HepG2 (cell line): ENCODE results near the gene CFAP97. TPM values are rescaled to one million over a fixed set of nuclear protein-coding genes. Genes with fewer than 3 reads are reported as not detected.
A peak's percentile ranks its signal among the peaks of the same experiment; 100 is the strongest.

Experiments
- ATF5 ChIP-seq: sonication (generic); formaldehyde crosslinking; IDR thresholded peaks from 2 replicates; pipeline ENCODE4 v1.4.0; 2020; ENCODE audit warnings: mild to moderate bottlenecking, low read depth, missing genetic modification reagents
- CREB1 ChIP-seq, 2 experiments: fragments of 450-650 bp in 1 of 2; IDR thresholded peaks; 2 replicates each; pipeline ENCODE4 v1.6.1; 2016 to 2017; ENCODE audit warnings: control low read depth in 1 of 2, mild to moderate bottlenecking in 1 of 2, missing compliant biosample characterization in 1 of 2, missing genetic modification characterization in 1 of 2
- DNMT1 ChIP-seq: sonication (generic); formaldehyde crosslinking; IDR thresholded peaks from 2 replicates; pipeline ENCODE4 v1.5.1; 2020; ENCODE audit warnings: mild to moderate bottlenecking, missing genetic modification reagents
- FOSL2 ChIP-seq: sonication (generic); formaldehyde crosslinking; IDR thresholded peaks from 2 replicates; pipeline ENCODE4 v1.4.0; 2020; ENCODE audit warnings: missing genetic modification reagents
- HOXA5 ChIP-seq: sonication (generic); formaldehyde crosslinking; IDR thresholded peaks from 2 replicates; pipeline ENCODE4 v1.4.0; 2020; ENCODE audit warnings: missing genetic modification reagents
- NCOA1 ChIP-seq: sonication (generic); formaldehyde crosslinking; IDR thresholded peaks from 2 replicates; pipeline ENCODE4 v1.9.0; 2021; ENCODE audit warnings: missing genetic modification reagents
- NR2F6 ChIP-seq, 2 experiments: IDR thresholded peaks; 2 replicates each; pipeline ENCODE4 v1.6.1; 2016; ENCODE audit warnings: antibody characterized with exemption in 1 of 2, mild to moderate bottlenecking in 1 of 2
- POGK ChIP-seq: sonication (generic); formaldehyde crosslinking; conservative IDR thresholded peaks from 2 replicates; pipeline ENCODE4 v1.8.0; 2022; ENCODE audit warnings: mild to moderate bottlenecking, moderate library complexity, missing genetic modification reagents
- RARA ChIP-seq: IDR thresholded peaks from 2 replicates; pipeline ENCODE4 v1.6.1; 2016; ENCODE audit warnings: missing genetic modification reagents, missing compliant biosample characterization
- RBM39 ChIP-seq: fragments of 200-400 bp; formaldehyde crosslinking; IDR thresholded peaks from one replicate; pipeline ENCODE4 v1.6.1; 2018; ENCODE audit warnings: antibody characterized with exemption, mild to moderate bottlenecking, low read depth, low read length; ENCODE audit not compliant: poor library complexity, severe bottlenecking
- RERE ChIP-seq: IDR thresholded peaks from 2 replicates; pipeline ENCODE4 v1.6.1; 2016; ENCODE audit warnings: low read depth, missing genetic modification reagents, missing compliant biosample characterization
- SIX4 ChIP-seq: sonication (generic); formaldehyde crosslinking; IDR thresholded peaks from 2 replicates; pipeline ENCODE4 v1.4.0; 2020; ENCODE audit warnings: missing genetic modification reagents
- ZFP1 ChIP-seq: IDR thresholded peaks from 2 replicates; pipeline ENCODE4 v1.6.1; 2016
- ZFP82 ChIP-seq: sonication (generic); formaldehyde crosslinking; IDR thresholded peaks from 2 replicates; pipeline ENCODE4 v1.5.1; 2020; ENCODE audit warnings: mild to moderate bottlenecking, missing genetic modification reagents, borderline replicate concordance
- ZNF430 ChIP-seq: sonication (generic); formaldehyde crosslinking; IDR thresholded peaks from 2 replicates; pipeline ENCODE4 v1.9.0; 2021; ENCODE audit warnings: mild to moderate bottlenecking, missing genetic modification reagents
- ZNF468 ChIP-seq: sonication (generic); formaldehyde crosslinking; IDR thresholded peaks from 2 replicates; pipeline ENCODE4 v1.8.0; 2022; ENCODE audit warnings: mild to moderate bottlenecking, moderate library complexity, missing genetic modification reagents
- ZNF691 ChIP-seq: sonication (generic); formaldehyde crosslinking; IDR thresholded peaks from 2 replicates; pipeline ENCODE4 v1.4.0; 2020; ENCODE audit warnings: missing genetic modification reagents, low read depth, mild to moderate bottlenecking, borderline replicate concordance
- ZNF724P ChIP-seq: sonication (generic); formaldehyde crosslinking; IDR thresholded peaks from 2 replicates; pipeline ENCODE4 v1.8.0; 2022; ENCODE audit warnings: missing genetic modification reagents, borderline replicate concordance
- ZNF782 ChIP-seq: sonication (generic); formaldehyde crosslinking; IDR thresholded peaks from 2 replicates; pipeline ENCODE4 v1.4.0; 2020; ENCODE audit warnings: missing genetic modification reagents, mild to moderate bottlenecking, borderline replicate concordance
- ZSCAN25 ChIP-seq: sonication (generic); formaldehyde crosslinking; IDR thresholded peaks from 2 replicates; pipeline ENCODE4 v1.8.0; 2022; ENCODE audit warnings: mild to moderate bottlenecking, missing genetic modification reagents
- polyA plus RNA-seq, 8 experiments: library from polyadenylated mRNA; depleted of rRNA in 3 of 8; stranded (reverse) in 7 of 8; unstranded in 1 of 8; fragments of >200 nt; fragmentation: Illumina TruSeq in 4 of 8; extraction: Trizol in 4 of 8; gene quantifications; 2 replicates each; pipeline versions ENCODE4 v1.2.1 to v1.2.3, GENCODE V29; 2011 to 2016; ENCODE audit warnings: low read depth in 4 of 8, missing spikeins in 1 of 8, mixed read lengths in 1 of 8; ENCODE audit not compliant: insufficient read depth in 1 of 8
- total RNA-seq, 5 experiments: library from RNA; depleted of rRNA; stranded (reverse); fragments of >200 nt; fragmentation: Illumina TruSeq; extraction: Trizol; gene quantifications; 2 replicates each; pipeline ENCODE4 v1.2.3, GENCODE V29; 2016; ENCODE audit warnings: low read depth in 1 of 5

The CFAP97 gene
- total and polyA plus RNA-seq, 2 of the 13 experiments (the other 11 are each of a cell fraction or from before 2014, with no cell fraction given): 32.1 to 44.4 TPM

GRCh38 chr4:185127021-185127925, 76.5 kb downstream of the CFAP97 start (continued):
- TF ChIP-seq RERE (CRISPR knock-in tag) (no peak), ZNF724P (CRISPR knock-in tag) (no peak), RARA (CRISPR knock-in tag) (no peak), HOXA5 (CRISPR knock-in tag) (no peak), ZNF782 (peak; percentile 45; the same call in 1 of the 2 replicates), CREB1 (IDR thresholded peaks at IDR 0.05) (no peak), CREB1 (CRISPR knock-in tag; IDR thresholded peaks at IDR 0.05) (no peak), ZSCAN25 (CRISPR knock-in tag) (0 out of 2 replicates have a peak, but pooled peaks have one; percentile 45), RBM39 (no peak), ATF5 (peak; percentile 51; the same call in 1 of the 2 replicates), ZNF691 (CRISPR knock-in tag) (0 out of 2 replicates have a peak, but pooled peaks have one; percentile 26), POGK (CRISPR knock-in tag) (no peak), ZNF430 (CRISPR knock-in tag) (no peak), NR2F6 (IDR thresholded peaks at IDR 0.05) (no peak), NR2F6 (CRISPR knock-in tag; IDR thresholded peaks at IDR 0.05) (no peak), FOSL2 (CRISPR knock-in tag) (no peak), NCOA1 (CRISPR knock-in tag) (no peak), ZFP1 (CRISPR knock-in tag) (no peak), DNMT1 (CRISPR knock-in tag) (no peak), ZFP82 (CRISPR knock-in tag) (0 out of 2 replicates have a peak, but pooled peaks have one; percentile 28), ZNF468 (CRISPR knock-in tag) (no peak), SIX4 (CRISPR knock-in tag) (no peak)
